GM18909 (cell line): ENCODE data around the gene ZNF736.

ENCODE experiments used
- ATAC-seq: cut with Tn5 transposase; IDR thresholded peaks from one replicate; pipeline ENCODE4 v1.9.1; 2021; ENCODE audit warnings: mild to moderate bottlenecking; ENCODE audit not compliant: unreplicated experiment, poor library complexity

ZNF736 gene

GRCh38 chr7:64400401-64400800, 86.6 kb downstream of the ZNF736 start:
- ATAC-seq: no peak
